Mucosa of stomach (tissue), 1 donor: ENCODE measurements around the gene CPM.

Experiments used
- H3K27me3 ChIP-seq: one replicate; pipeline ENCODE4 v1.7.0; 2013; ENCODE audit warnings: mild to moderate bottlenecking, low read length; ENCODE audit not compliant: control insufficient read depth, insufficient read depth
- H3K36me3 ChIP-seq: one replicate; pipeline ENCODE4 v1.7.0; 2013; ENCODE audit warnings: low read length; ENCODE audit not compliant: control insufficient read depth, insufficient read depth
- H3K4me1 ChIP-seq: one replicate; pipeline ENCODE4 v1.7.0; 2013; ENCODE audit warnings: mild to moderate bottlenecking, low read length; ENCODE audit not compliant: control insufficient read depth, insufficient read depth
- H3K4me3 ChIP-seq: one replicate; pipeline ENCODE4 v1.7.0; 2013; ENCODE audit warnings: low read length
- H3K9ac ChIP-seq: one replicate; pipeline ENCODE4 v1.7.0; 2013; ENCODE audit warnings: mild to moderate bottlenecking, low read length, moderate library complexity
- H3K9me3 ChIP-seq: one replicate; pipeline ENCODE4 v1.7.0; 2013; ENCODE audit warnings: mild to moderate bottlenecking, low read length, moderate library complexity; ENCODE audit not compliant: control insufficient read depth
- donor health status: Pancreatic carcinoma.

CPM gene

GRCh38 chr12:68882251-68882964 is 50.6 kb downstream of the CPM start:
- no peaks in the 10 kb centered on the region for H3K9me3 ChIP-seq
- H3K4me1 ChIP-seq, result no peaks in the 10 kb centered on the region
- H3K4me3 ChIP-seq, result no peak overlapping the region
- no peak overlapping the region for H3K9ac ChIP-seq
- no peaks in the 10 kb centered on the region for H3K36me3 ChIP-seq
- no peaks in the 10 kb centered on the region for H3K27me3 ChIP-seq

DNA sequence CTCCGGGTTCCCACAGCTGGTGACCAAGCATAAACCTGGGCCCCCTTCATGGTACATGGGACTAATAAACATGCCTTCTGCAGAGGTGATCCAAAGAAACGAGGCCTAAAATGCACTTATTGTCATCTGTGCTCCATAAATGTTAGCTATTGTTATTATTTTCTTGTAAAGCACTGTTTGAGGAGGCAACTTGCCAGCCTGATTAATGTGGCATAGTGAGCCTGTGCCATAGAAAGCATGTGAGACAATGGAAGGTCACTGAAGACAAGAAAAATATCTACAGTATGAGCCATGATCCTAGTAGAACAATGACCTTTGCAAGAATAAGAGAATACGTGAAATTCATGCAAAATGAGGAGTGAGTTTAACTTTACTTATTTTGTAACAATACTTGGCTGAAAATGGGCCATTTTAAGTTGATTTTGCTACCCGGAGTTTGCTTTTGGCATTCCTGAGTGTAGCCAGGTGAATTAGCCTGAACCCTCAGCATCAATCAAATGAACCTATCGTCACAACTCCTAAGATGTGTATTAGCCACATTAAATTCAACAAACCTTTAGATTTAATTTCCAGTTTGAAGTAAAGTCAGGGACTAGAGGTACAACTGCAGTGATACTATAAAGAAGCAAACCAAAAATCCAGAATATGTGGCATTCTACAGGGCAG is 52.2 kb downstream of the CPM start:
- Histone ChIP-seq H3K27me3 (no peaks in the 10 kb centered on the region), H3K9ac (no peak overlapping the region), H3K4me1 (no peaks in the 10 kb centered on the region), H3K36me3 (no peaks in the 10 kb centered on the region), H3K9me3 (no peaks in the 10 kb centered on the region), H3K4me3 (no peak overlapping the region)

GRCh38 chr12:68878846-68879245 is 54.1 kb downstream of the CPM start:
- no peaks in the 10 kb centered on the region for H3K27me3 ChIP-seq
- no peaks in the 10 kb centered on the region for H3K36me3 ChIP-seq
- no peak overlapping the region for H3K4me3 ChIP-seq
- no peaks in the 10 kb centered on the region for H3K4me1 ChIP-seq
- no peak overlapping the region for H3K9ac ChIP-seq
- no peaks in the 10 kb centered on the region for H3K9me3 ChIP-seq

- Histone ChIP-seq H3K4me3 (no peak overlapping the region), H3K9me3 (no peaks in the 10 kb centered on the region), H3K4me1 (no peaks in the 10 kb centered on the region), H3K36me3 (no peaks in the 10 kb centered on the region), H3K9ac (no peak overlapping the region), H3K27me3 (no peaks in the 10 kb centered on the region)
Measured at GRCh38 chr12:68878283-68878682, 54.7 kb downstream of the CPM start.

GRCh38 chr12:68877583-68877982 is 55.4 kb downstream of the CPM start:
- H3K4me1 ChIP-seq, result no peaks in the 10 kb centered on the region

GRCh38 chr12:68876461-68876860 is 56.5 kb downstream of the CPM start:
- Histone ChIP-seq H3K9ac (no peak overlapping the region), H3K27me3 (no peaks in the 10 kb centered on the region), H3K36me3 (no peaks in the 10 kb centered on the region), H3K4me3 (no peak overlapping the region), H3K9me3 (no peaks in the 10 kb centered on the region), H3K4me1 (no peaks in the 10 kb centered on the region)

More at GRCh38 chr12:68877583-68877982, 55.4 kb downstream of the CPM start:
- Histone ChIP-seq H3K4me3 (no peak overlapping the region), H3K36me3 (no peaks in the 10 kb centered on the region), H3K27me3 (no peaks in the 10 kb centered on the region), H3K9me3 (no peaks in the 10 kb centered on the region), H3K9ac (no peak overlapping the region)

- no peaks in the 10 kb centered on the region for H3K9me3 ChIP-seq
- H3K27me3 ChIP-seq, result peaks cover 3% of the 10 kb centered on the region
- H3K4me3 ChIP-seq, result no peak overlapping the region
- H3K36me3 ChIP-seq, result no peaks in the 10 kb centered on the region
- H3K9ac ChIP-seq, result no peak overlapping the region
- H3K4me1 ChIP-seq, result no peaks in the 10 kb centered on the region
Measured at GRCh38 chr12:68873316-68873715, 59.7 kb downstream of the CPM start.

DNA sequence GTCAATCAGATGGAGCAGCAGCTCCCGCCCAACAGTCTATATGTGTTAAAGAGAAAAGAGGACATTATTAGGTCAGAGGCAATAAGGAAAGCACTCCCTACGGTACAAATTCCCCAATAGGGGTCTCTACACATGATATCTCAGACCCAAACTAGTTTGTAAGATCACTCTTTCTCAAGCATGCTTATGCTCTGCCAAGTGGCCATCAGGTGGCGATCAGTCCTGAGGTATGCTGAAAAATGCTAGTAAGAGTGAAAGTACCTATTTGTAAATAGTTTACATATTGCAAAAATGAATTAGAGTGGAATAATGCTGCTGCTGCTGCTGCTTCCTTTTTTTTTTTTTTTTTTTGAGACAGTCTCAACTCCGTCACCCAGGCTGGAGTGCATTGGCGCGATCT is 61.0 kb downstream of the CPM start:
- Histone ChIP-seq H3K4me3 (no peak overlapping the region), H3K36me3 (no peaks in the 10 kb centered on the region), H3K27me3 (peaks cover 3% of the 10 kb centered on the region), H3K9me3 (no peaks in the 10 kb centered on the region), H3K9ac (no peak overlapping the region), H3K4me1 (no peaks in the 10 kb centered on the region)

DNA sequence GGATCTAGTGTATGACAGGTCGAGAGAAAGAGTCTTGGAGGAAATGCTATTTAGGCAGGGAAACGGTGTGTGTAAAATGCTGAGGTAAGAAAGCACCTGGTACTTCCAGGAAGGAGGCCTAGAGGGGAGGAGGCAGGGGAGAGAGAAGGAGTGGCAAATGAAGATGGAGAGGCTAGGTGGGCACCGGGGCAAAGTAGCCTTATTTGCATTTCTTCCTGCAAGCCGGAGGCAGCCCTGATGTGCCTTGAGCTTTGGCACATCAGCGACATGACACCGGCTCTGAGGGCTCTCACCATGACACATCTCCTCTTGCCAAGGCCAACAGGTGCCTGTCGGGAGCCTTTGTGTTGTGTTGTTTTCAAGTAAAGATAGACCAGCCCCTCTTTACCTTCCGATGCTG is 61.6 kb downstream of the CPM start:
- H3K4me3 ChIP-seq, result no peak overlapping the region
- H3K9ac ChIP-seq, result no peak overlapping the region
- no peaks in the 10 kb centered on the region for H3K4me1 ChIP-seq
- H3K36me3 ChIP-seq, result no peaks in the 10 kb centered on the region
- H3K27me3 ChIP-seq, result peaks cover 3% of the 10 kb centered on the region
- no peaks in the 10 kb centered on the region for H3K9me3 ChIP-seq

DNA sequence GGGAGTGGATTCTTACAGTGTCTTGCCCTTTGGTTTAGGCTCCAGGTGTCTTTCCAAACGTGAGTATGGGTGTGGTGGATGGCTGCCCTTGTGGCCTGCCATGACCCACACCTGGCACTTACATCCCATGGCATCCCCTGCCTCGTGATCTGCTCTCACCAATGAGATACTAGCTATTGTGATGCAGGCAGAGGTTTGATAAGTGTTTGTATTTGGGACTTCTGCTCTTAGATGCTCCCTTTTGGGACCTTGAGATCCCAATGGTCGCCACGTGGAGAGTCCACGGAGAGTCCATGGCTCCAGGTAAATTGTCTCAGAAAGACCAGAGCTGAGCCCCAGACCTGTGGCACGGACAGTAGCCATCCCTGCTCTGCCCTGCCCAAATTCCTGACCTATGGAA is 62.5 kb downstream of the CPM start:
- no peaks in the 10 kb centered on the region for H3K4me1 ChIP-seq
- H3K4me3 ChIP-seq, result no peak overlapping the region
- no peaks in the 10 kb centered on the region for H3K36me3 ChIP-seq
- peaks cover 3% of the 10 kb centered on the region for H3K27me3 ChIP-seq
- no peaks in the 10 kb centered on the region for H3K9me3 ChIP-seq
- no peak overlapping the region for H3K9ac ChIP-seq

- H3K9ac ChIP-seq, result no peak overlapping the region
- H3K27me3 ChIP-seq, result peaks cover 3% of the 10 kb centered on the region
- H3K4me3 ChIP-seq, result no peak overlapping the region
- H3K4me1 ChIP-seq, result no peaks in the 10 kb centered on the region
- H3K9me3 ChIP-seq, result no peaks in the 10 kb centered on the region
- no peaks in the 10 kb centered on the region for H3K36me3 ChIP-seq
Measured at GRCh38 chr12:68870011-68870410, 63.0 kb downstream of the CPM start.

GRCh38 chr12:68868043-68868790 is 64.8 kb downstream of the CPM start:
- H3K4me1 ChIP-seq, result no peaks in the 10 kb centered on the region

More at GRCh38 chr12:68868043-68868790, 64.8 kb downstream of the CPM start:
- no peaks in the 10 kb centered on the region for H3K36me3 ChIP-seq
- no peaks in the 10 kb centered on the region for H3K9me3 ChIP-seq
- peaks cover 3% of the 10 kb centered on the region for H3K27me3 ChIP-seq
- H3K9ac ChIP-seq, result no peak overlapping the region
- H3K4me3 ChIP-seq, result no peak overlapping the region
